HG03108 (cell line): ENCODE results near the gene SLC9A3.

ENCODE experiments used
- ATAC-seq: cut with Tn5 transposase; IDR thresholded peaks from one replicate; pipeline ENCODE4 v1.9.1; 2021; ENCODE audit warnings: moderate library complexity; ENCODE audit not compliant: unreplicated experiment

Gene SLC9A3

DNA sequence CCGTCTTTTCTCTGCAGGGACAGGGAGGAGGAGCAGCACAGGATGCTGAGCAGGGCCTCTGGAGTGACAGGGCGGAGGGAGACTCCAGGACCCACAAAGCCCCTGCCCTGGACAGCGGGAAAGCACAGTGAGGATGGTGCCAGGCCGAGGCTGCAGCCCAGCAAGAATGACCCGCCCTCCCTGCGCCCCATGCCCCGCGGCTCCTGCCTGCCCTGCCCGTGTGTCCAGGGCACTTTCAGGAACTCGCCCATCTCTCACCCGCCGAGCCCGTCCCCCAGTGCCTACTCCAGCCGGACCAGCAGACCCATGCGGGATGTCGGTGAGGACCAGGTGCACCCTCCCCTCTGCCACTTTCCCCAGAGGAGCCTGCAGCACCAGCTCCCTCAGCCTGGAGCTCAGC, 90.4 kb downstream of the SLC9A3 start:
- no peak for ATAC-seq

GRCh38 chr5:432928-433791, 91.1 kb downstream of the SLC9A3 start:
- ATAC-seq, result no peak

- ATAC-seq, result no peak
These were observed 91.9 kb downstream of the SLC9A3 start for GRCh38 chr5:432201-432927.

GRCh38 chr5:431711-432050, 92.6 kb downstream of the SLC9A3 start:
- ATAC-seq, result no peak

GRCh38 chr5:431001-431710, 93.1 kb downstream of the SLC9A3 start:
- no peak for ATAC-seq

- no peak for ATAC-seq
These were observed 93.9 kb downstream of the SLC9A3 start for GRCh38 chr5:430214-430925.

DNA sequence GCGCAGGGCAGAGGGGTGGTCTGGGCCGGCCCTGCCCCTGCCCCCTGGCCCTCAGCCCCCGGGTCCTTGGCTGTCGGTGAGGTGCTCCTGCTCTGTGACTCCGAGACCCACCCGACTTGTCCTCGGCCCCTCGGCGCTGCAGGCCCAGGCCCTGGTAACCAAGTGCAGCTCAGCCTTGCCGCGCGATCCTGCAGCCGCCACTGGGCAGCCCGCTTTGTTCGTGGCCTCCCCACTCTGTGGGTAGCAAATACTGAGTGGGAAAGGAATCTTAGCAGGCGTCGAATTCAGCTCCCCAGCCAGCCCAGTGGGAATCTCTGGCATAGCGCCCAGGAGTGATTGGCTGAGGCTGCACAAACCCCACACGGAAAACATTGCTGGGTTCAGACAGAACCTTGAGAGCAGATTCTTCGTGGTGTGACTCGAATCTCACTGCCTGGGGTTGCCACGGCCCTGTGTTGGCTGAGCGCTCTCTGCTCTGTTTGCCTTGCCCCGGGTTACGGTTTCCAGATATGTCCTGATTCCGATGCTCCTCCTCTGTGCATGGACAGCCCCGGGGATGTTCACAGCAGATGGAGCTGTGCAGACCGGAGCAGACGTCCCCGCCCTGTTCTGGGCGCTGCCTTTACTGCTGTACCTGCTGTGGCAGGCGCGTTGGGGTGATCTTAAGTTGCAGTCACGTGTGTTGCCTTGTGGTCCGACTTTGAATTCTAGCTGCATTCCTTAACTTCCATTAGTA, 94.6 kb downstream of the SLC9A3 start:
- ATAC-seq, result no peak

GRCh38 chr5:428754-429452, 95.3 kb downstream of the SLC9A3 start:
- no peak for ATAC-seq

DNA sequence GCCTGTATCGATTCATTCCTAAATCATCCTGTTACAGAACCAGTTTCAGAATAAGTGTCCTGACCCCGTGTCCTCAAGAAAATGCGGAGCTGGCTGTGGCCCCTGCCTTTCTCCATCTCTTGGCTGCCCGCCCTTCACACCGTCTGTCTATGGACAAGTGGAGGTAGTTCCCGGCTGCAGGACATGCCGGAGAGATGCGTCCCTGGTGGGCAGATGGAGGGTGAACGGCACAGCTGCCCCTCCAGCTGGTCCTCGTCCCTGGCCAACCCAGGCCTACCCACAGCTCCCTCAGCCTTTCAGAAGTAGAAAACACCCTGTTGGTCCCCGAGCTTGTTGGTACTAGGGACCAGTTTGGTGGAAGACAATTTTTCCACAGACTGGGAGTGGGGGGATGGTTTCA, 96.0 kb downstream of the SLC9A3 start:
- no peak for ATAC-seq

GRCh38 chr5:427415-428087, 96.7 kb downstream of the SLC9A3 start:
- ATAC-seq, result no peak

- ATAC-seq, result no peak
These were observed 97.8 kb downstream of the SLC9A3 start for GRCh38 chr5:426392-426976.

DNA sequence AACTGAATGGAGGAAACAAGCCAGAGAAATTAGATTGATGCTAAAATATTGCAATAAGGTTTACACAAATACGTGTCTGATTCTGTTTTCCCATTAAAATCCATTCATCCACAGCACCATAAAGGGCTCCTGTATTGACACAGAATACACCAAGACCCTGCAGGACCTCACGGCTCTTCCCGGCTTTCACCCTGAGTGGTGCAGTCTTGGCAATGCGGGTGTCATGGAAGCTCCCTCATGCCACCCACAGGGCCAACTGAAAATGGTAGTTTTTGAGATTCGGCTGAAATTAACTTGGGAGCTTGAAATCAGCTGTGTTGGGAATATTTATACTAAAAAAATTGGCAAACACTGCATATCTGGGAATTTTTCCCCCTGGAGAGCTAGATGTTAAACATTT, 98.5 kb downstream of the SLC9A3 start:
- no peak for ATAC-seq

DNA sequence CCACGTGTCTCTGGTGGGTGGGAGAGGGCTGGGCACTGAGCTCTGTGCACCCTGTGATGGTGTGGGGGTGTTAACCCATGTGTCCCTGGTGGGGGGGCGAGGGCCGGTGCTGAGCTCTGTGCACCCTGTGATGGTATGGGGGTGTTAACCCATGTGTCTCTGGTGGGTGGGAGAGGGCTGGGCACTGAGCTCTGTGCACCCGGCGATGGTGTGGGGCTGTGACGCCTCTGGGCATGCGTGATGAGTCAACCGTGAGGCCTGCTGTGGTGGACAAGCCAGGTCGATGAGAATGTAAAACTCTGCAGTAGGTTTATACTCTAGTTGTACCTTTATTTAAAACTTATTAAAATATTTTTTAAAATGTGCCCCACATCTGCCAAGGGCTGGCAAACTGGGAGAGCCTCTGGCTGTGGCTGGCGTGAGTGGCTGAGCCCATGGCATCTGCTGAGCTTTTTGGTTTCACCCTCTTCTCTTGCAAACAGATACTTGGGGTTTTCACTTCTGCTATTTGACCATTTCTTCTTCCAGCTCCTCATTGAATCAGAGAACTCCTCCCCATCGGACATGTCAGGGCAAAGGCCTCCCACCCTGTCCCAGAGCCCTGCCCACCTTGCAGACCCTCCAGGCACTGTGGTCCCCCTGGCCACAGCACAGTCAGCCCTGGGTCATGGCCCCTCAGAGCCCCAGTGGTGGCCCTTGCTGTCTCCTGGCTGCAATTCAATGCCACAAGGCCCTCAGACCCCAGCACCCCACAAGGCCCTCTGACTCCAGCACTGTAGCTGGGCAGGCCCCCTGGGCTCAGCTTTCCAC, 99.7 kb downstream of the SLC9A3 start:
- ATAC-seq, result peak; percentile 90

DNA sequence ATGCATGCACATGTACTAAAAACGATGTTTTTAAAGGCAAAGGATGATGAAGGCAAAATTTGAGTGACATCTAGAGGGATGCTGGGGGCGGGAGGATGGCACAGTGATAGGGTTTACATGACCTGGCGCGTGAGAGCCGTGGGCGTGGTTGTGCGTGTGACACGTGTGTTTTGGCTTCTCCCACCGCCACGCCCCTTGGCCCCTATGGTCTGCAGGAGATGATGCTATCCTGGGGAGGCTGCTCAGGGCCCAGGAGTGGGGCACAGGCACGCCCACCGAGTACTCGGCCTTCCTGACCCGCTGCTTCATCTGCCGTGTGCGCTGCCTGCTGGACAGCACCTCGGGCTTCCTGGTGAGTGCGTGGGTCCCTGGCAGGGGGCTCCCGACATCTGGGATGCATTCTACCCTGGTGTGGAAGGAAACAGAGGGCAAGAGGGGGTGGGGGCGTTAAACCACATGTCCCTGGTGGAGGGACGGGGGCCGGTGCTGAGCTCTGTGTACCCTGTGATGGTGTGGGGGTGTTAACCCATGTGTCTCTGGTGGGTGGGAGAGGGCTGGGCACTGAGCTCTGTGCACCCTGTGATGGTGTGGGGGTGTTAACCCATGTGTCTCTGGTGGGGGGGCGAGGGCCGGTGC, 100.5 kb downstream of the SLC9A3 start:
- no peak for ATAC-seq

DNA sequence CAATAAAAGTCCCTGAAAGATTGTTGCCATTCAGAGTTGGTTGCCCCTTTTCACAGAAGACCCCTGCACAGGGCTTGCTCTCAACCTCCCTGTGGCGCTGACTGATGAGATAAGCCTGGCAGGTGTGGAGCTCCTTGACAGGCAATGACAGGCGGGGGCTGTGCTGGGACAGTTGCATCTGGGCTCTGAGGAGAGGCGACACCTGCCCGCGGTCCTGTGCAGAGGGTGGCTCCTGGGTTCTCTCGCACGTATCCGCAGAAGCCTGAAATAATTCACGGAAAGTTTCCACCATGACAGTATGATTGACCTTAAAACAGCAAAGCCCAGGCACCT, 101.0 kb downstream of the SLC9A3 start:
- no peak for ATAC-seq

- no peak for ATAC-seq
These were observed 101.7 kb downstream of the SLC9A3 start for GRCh38 chr5:422323-423232.

DNA sequence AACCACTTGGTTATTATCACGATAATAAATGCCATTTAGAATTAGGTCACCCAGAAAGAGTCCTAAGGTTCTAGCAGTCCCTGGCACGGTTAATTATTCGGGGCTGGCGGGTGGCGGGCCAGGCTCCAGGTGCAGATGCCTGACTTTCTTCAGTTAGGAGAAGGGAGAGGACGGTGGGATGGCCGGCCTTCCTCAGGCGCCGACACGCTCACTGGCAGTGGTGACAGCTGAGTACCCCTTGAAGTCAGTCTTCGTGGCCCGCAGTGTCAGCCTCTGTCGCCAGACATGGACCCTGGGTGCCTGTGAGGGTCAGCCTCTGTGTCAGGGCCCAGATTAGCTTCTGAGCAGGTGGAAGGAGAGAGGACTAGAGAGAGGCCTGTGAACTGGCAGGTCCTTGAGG, 102.3 kb downstream of the SLC9A3 start:
- ATAC-seq, result no peak
